ENCODE results near the gene LPAR3.
A peak's percentile ranks its signal among the peaks of the same experiment; 100 is the strongest.

The LPAR3 gene

GRCh38 chr1:84840346-84840745 lies 52.7 kb downstream of the LPAR3 start:
- H3K4me3 ChIP-seq (ENCODE audit: low read length): no peak overlapping the region
- no peaks in the 10 kb centered on the region for H3K36me3 ChIP-seq (ENCODE audit: control insufficient read depth, insufficient read depth, low read length, severe bottlenecking)
- H3K4me1 ChIP-seq (ENCODE audit: control insufficient read depth, insufficient read depth, low read length): no peaks in the 10 kb centered on the region
- no peaks in the 10 kb centered on the region for H3K9me3 ChIP-seq (ENCODE audit: control insufficient read depth, low read length)
- peak; percentile 10 for DNase-seq (ENCODE audit: low read depth)
- H3K27me3 ChIP-seq (replicated peaks; ENCODE audit: control insufficient read depth, insufficient read depth, low read length): peaks cover 5% of the 10 kb centered on the region
- H3K9ac ChIP-seq (ENCODE audit: low read length): no peak overlapping the region

- H3K36me3 ChIP-seq (ENCODE audit: control insufficient read depth, insufficient read depth, low read length, severe bottlenecking): no peaks in the 10 kb centered on the region
- no peak for DNase-seq (ENCODE audit: low read depth)
- no peak overlapping the region for H3K9ac ChIP-seq (ENCODE audit: low read length)
- peaks cover 5% of the 10 kb centered on the region for H3K27me3 ChIP-seq (replicated peaks; ENCODE audit: control insufficient read depth, insufficient read depth, low read length)
- H3K4me3 ChIP-seq (ENCODE audit: low read length): no peak overlapping the region
- peaks cover 3% of the 10 kb centered on the region for H3K4me1 ChIP-seq (ENCODE audit: control insufficient read depth, insufficient read depth, low read length)
- no peaks in the 10 kb centered on the region for H3K9me3 ChIP-seq (ENCODE audit: control insufficient read depth, low read length)
These were observed 53.5 kb downstream of the LPAR3 start for GRCh38 chr1:84839544-84839943.

- Histone ChIP-seq H3K27me3 (replicated peaks; ENCODE audit: control insufficient read depth, insufficient read depth, low read length) (peaks cover 5% of the 10 kb centered on the region), H3K4me3 (ENCODE audit: low read length) (no peak overlapping the region), H3K4me1 (ENCODE audit: control insufficient read depth, insufficient read depth, low read length) (peaks cover 5% of the 10 kb centered on the region), H3K9ac (ENCODE audit: low read length) (no peak overlapping the region), H3K9me3 (ENCODE audit: control insufficient read depth, low read length) (no peaks in the 10 kb centered on the region), H3K36me3 (ENCODE audit: control insufficient read depth, insufficient read depth, low read length, severe bottlenecking) (no peaks in the 10 kb centered on the region)
- no peak for DNase-seq (ENCODE audit: low read depth)
These were observed 56.9 kb downstream of the LPAR3 start for GRCh38 chr1:84836145-84836544.

GRCh38 chr1:84835169-84835568 lies 57.8 kb downstream of the LPAR3 start:
- no peak overlapping the region for H3K9ac ChIP-seq (ENCODE audit: low read length)
- peaks cover 11% of the 10 kb centered on the region for H3K27me3 ChIP-seq (replicated peaks; ENCODE audit: control insufficient read depth, insufficient read depth, low read length)
- H3K4me1 ChIP-seq (ENCODE audit: control insufficient read depth, insufficient read depth, low read length): peaks cover 5% of the 10 kb centered on the region
- no peaks in the 10 kb centered on the region for H3K9me3 ChIP-seq (ENCODE audit: control insufficient read depth, low read length)
- no peak overlapping the region for H3K4me3 ChIP-seq (ENCODE audit: low read length)
- no peaks in the 10 kb centered on the region for H3K36me3 ChIP-seq (ENCODE audit: control insufficient read depth, insufficient read depth, low read length, severe bottlenecking)
- DNase-seq (ENCODE audit: low read depth): no peak

DNA sequence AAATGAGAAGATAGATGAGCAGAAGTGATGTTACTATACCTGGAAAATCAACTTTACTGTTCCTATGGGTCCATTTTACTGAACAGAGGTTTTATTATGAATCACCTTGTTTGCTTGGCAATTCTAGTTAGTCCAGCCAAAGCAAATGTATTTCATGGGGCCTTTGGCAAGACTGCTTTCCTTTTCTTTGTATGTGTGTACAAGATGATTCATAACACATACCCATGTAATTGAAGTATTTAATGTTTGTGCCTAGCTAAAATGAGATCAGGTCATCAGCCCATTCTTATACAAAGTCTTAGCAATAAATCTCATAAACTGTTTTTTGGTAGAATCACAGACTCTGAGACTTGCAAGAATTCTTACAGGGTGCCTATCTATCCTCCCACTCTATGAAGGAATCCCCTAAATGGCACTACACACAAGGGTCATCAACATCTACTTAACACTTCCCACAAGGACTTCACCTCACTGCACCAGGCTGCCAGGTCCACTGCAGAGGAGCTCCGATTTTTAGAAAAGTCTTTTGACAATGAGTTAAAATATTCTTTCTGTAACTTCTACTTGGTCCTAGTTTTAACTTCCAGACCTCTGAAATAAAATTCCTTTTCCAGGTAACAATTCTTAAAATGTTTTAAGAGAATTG lies 58.5 kb downstream of the LPAR3 start:
- no peak overlapping the region for H3K9ac ChIP-seq (ENCODE audit: low read length)
- no peak overlapping the region for H3K4me3 ChIP-seq (ENCODE audit: low read length)
- no peaks in the 10 kb centered on the region for H3K9me3 ChIP-seq (ENCODE audit: control insufficient read depth, low read length)
- peak; percentile 67 for DNase-seq (ENCODE audit: low read depth)
- no peaks in the 10 kb centered on the region for H3K36me3 ChIP-seq (ENCODE audit: control insufficient read depth, insufficient read depth, low read length, severe bottlenecking)
- H3K4me1 ChIP-seq (ENCODE audit: control insufficient read depth, insufficient read depth, low read length): peaks cover 5% of the 10 kb centered on the region
- peaks cover 12% of the 10 kb centered on the region for H3K27me3 ChIP-seq (replicated peaks; ENCODE audit: control insufficient read depth, insufficient read depth, low read length)

DNA sequence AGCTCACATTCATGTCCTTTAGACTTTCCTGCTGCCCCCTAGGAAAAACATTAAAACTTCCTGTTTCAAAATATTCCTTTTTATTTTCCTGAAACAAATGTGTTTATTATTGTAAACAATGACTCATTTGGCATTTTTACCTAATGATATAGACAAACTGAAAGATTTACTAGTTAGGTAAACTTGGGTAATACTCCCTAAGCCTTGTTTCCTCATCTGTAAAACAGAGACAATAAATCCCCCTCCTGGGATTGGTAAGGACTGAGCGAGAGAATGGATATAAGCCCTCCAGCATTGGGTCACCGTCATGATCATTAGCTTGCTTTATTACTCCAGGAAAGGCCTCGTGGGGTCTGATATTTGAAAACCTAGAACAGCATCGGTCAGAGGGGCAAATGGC lies 59.8 kb downstream of the LPAR3 start:
- Histone ChIP-seq H3K9me3 (ENCODE audit: control insufficient read depth, low read length) (no peaks in the 10 kb centered on the region), H3K4me3 (ENCODE audit: low read length) (no peak overlapping the region), H3K27me3 (replicated peaks; ENCODE audit: control insufficient read depth, insufficient read depth, low read length) (peaks cover 11% of the 10 kb centered on the region), H3K4me1 (ENCODE audit: control insufficient read depth, insufficient read depth, low read length) (peaks cover 5% of the 10 kb centered on the region), H3K9ac (ENCODE audit: low read length) (no peak overlapping the region), H3K36me3 (ENCODE audit: control insufficient read depth, insufficient read depth, low read length, severe bottlenecking) (no peaks in the 10 kb centered on the region)
- no peak for DNase-seq (ENCODE audit: low read depth)

- Histone ChIP-seq H3K36me3 (ENCODE audit: control insufficient read depth, insufficient read depth, low read length, severe bottlenecking) (no peaks in the 10 kb centered on the region), H3K9ac (ENCODE audit: low read length) (no peak overlapping the region), H3K4me1 (ENCODE audit: control insufficient read depth, insufficient read depth, low read length) (peaks cover 5% of the 10 kb centered on the region), H3K9me3 (ENCODE audit: control insufficient read depth, low read length) (no peaks in the 10 kb centered on the region), H3K27me3 (replicated peaks; ENCODE audit: control insufficient read depth, insufficient read depth, low read length) (peaks cover 7% of the 10 kb centered on the region), H3K4me3 (ENCODE audit: low read length) (no peak overlapping the region)
- DNase-seq (ENCODE audit: low read depth): no peak
These were observed 62.9 kb downstream of the LPAR3 start for GRCh38 chr1:84830136-84830535.

GRCh38 chr1:84827976-84828375 lies 65.0 kb downstream of the LPAR3 start:
- Histone ChIP-seq H3K9ac (ENCODE audit: low read length) (no peak overlapping the region), H3K27me3 (replicated peaks; ENCODE audit: control insufficient read depth, insufficient read depth, low read length) (peaks cover 7% of the 10 kb centered on the region), H3K4me1 (ENCODE audit: control insufficient read depth, insufficient read depth, low read length) (no peaks in the 10 kb centered on the region), H3K4me3 (ENCODE audit: low read length) (no peak overlapping the region), H3K36me3 (ENCODE audit: control insufficient read depth, insufficient read depth, low read length, severe bottlenecking) (no peaks in the 10 kb centered on the region), H3K9me3 (ENCODE audit: control insufficient read depth, low read length) (no peaks in the 10 kb centered on the region)
- no peak for DNase-seq (ENCODE audit: low read depth)

DNA sequence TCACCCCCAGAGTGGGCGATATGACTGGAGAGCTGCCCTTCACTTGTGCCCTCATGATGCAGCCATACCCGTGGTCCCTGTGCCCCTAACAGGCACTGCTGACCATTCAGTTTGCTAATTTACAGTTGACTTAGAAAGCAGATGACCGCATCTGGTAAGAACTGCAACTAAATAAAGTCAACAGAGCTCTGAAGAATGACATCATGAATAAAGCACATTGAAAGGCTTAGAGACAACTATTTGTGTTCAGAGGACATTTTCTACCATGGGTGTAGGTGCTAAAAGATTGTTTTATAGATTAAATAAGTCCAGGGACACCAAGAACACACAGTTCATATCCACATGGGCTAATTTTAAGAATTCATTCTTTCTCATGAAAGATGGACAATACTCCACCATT lies 65.5 kb downstream of the LPAR3 start:
- Histone ChIP-seq H3K9me3 (ENCODE audit: control insufficient read depth, low read length) (no peaks in the 10 kb centered on the region), H3K4me3 (ENCODE audit: low read length) (no peak overlapping the region), H3K36me3 (ENCODE audit: control insufficient read depth, insufficient read depth, low read length, severe bottlenecking) (no peaks in the 10 kb centered on the region), H3K27me3 (replicated peaks; ENCODE audit: control insufficient read depth, insufficient read depth, low read length) (peaks cover 7% of the 10 kb centered on the region), H3K9ac (ENCODE audit: low read length) (no peak overlapping the region), H3K4me1 (ENCODE audit: control insufficient read depth, insufficient read depth, low read length) (no peaks in the 10 kb centered on the region)
- DNase-seq (ENCODE audit: low read depth): peak; percentile 12

DNA sequence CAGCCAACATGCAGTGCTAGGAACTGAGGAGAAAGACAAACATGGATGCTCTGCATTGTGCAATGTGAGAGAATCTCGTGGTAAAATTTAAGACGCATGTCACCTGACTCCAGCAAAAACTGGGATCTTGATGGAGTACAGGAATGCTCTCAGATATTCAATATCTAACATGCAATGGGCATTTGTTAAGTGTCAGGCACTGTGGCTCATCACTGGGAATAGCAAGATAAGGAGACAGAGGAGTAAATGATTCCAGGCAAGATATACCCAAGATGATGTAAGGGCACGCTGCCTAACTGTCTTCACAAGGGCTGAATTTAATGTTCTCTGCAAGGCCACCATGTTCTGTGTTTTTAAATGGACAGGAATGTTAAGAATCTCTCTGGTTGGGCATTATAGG lies 67.8 kb downstream of the LPAR3 start:
- H3K9me3 ChIP-seq (ENCODE audit: control insufficient read depth, low read length): no peaks in the 10 kb centered on the region
- DNase-seq (ENCODE audit: low read depth): no peak
- H3K4me3 ChIP-seq (ENCODE audit: low read length): no peak overlapping the region
- no peaks in the 10 kb centered on the region for H3K36me3 ChIP-seq (ENCODE audit: control insufficient read depth, insufficient read depth, low read length, severe bottlenecking)
- peaks cover under 1% of the 10 kb centered on the region for H3K27me3 ChIP-seq (replicated peaks; ENCODE audit: control insufficient read depth, insufficient read depth, low read length)
- no peaks in the 10 kb centered on the region for H3K4me1 ChIP-seq (ENCODE audit: control insufficient read depth, insufficient read depth, low read length)
- H3K9ac ChIP-seq (ENCODE audit: low read length): no peak overlapping the region

DNA sequence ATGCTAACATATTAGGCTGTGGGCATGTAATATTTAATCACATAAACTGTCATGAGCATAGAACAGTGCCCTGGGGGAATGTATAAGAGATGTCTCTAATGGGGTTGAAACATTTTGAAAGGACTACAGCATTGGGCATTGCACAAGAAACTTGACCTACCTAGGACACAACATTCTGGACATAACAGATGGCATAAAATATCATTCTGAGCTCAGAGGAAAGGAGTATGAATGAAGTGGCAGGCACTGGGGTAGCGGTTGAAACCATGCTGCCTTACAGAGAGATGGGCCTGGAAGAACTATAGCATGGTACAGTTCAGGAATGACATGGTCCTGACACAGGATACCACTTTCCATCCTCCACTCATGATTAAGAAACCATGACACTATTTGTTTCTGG lies 69.0 kb downstream of the LPAR3 start:
- Histone ChIP-seq H3K27me3 (replicated peaks; ENCODE audit: control insufficient read depth, insufficient read depth, low read length) (no peaks in the 10 kb centered on the region), H3K9ac (ENCODE audit: low read length) (no peak overlapping the region), H3K36me3 (ENCODE audit: control insufficient read depth, insufficient read depth, low read length, severe bottlenecking) (no peaks in the 10 kb centered on the region), H3K4me3 (ENCODE audit: low read length) (no peak overlapping the region), H3K4me1 (ENCODE audit: control insufficient read depth, insufficient read depth, low read length) (no peaks in the 10 kb centered on the region), H3K9me3 (ENCODE audit: control insufficient read depth, low read length) (no peaks in the 10 kb centered on the region)
- no peak for DNase-seq (ENCODE audit: low read depth)

GRCh38 chr1:84823511-84823910 lies 69.5 kb downstream of the LPAR3 start:
- Histone ChIP-seq H3K4me3 (ENCODE audit: low read length) (no peak overlapping the region), H3K36me3 (ENCODE audit: control insufficient read depth, insufficient read depth, low read length, severe bottlenecking) (no peaks in the 10 kb centered on the region), H3K9ac (ENCODE audit: low read length) (no peak overlapping the region), H3K27me3 (replicated peaks; ENCODE audit: control insufficient read depth, insufficient read depth, low read length) (no peaks in the 10 kb centered on the region), H3K9me3 (ENCODE audit: control insufficient read depth, low read length) (no peaks in the 10 kb centered on the region), H3K4me1 (ENCODE audit: control insufficient read depth, insufficient read depth, low read length) (no peaks in the 10 kb centered on the region)
- peak; percentile 22 for DNase-seq (ENCODE audit: low read depth)

Data from adipocyte (in vitro differentiated cells).